IMR-90 (cell line): ENCODE results near the gene SPEG. TPM values are rescaled to one million over a fixed set of nuclear protein-coding genes. Genes with fewer than 3 reads are reported as not detected.

Experiments
- ATAC-seq: fragments of 200-7000 bp; cut with Tn5 transposase; 2 replicates; pipeline ENCODE4 v1.9.1; 2020; ENCODE audit warnings: low read depth, mild to moderate bottlenecking, moderate library complexity
- BruUV-seq: library from RNA; stranded (reverse); fragments of 400-500 nt; replicated peaks from 2 replicates; lab custom pipeline; 2021; lab: Mats Ljungman, UMichigan
- CTCF ChIA-PET: fragments of 300-600 bp; formaldehyde crosslinking; extraction: SDS; loops from one replicate; lab custom pipeline; 2021; ENCODE audit warnings: antibody characterized with exemption; lab: Yijun Ruan, JAX
- POLR2A ChIA-PET: fragments of 300-600 bp; sonication (Branson Sonifier 250); formaldehyde crosslinking; loops from one replicate; lab custom pipeline; 2022; ENCODE audit warnings: antibody characterized with exemption; ENCODE audit not compliant: unreplicated experiment; lab: Charles Lee
- DNase-seq: peaks from one replicate; pipeline ENCODE4 v3.0.0; 2013
- H2AFZ ChIP-seq: replicated peaks from 2 replicates; pipeline ENCODE3; 2013; ENCODE audit warnings: low read length, mild to moderate bottlenecking; ENCODE audit not compliant: poor library complexity
- H2AK5ac ChIP-seq: 2 replicates; pipeline ENCODE4 v1.6.1; 2013; ENCODE audit warnings: low read depth, low read length, inconsistent platforms
- H2AK9ac ChIP-seq: replicated peaks from 2 replicates; pipeline ENCODE3; 2013; ENCODE audit warnings: mild to moderate bottlenecking, low read depth, low read length, moderate library complexity; ENCODE audit not compliant: poor library complexity
- H2BK120ac ChIP-seq: 2 replicates; pipeline ENCODE4 v1.6.1; 2013; ENCODE audit warnings: low read depth, low read length, inconsistent platforms
- H2BK15ac ChIP-seq: 3 replicates; pipeline ENCODE4 v1.6.1; 2013; ENCODE audit warnings: low read depth, low read length, inconsistent platforms
- H2BK20ac ChIP-seq: 2 replicates; pipeline ENCODE4 v1.6.1; 2013; ENCODE audit warnings: low read depth, mild to moderate bottlenecking, inconsistent platforms, low read length, moderate library complexity
- H2BK5ac ChIP-seq: 2 replicates; pipeline ENCODE4 v1.6.1; 2013; ENCODE audit warnings: mild to moderate bottlenecking, low read depth, low read length, inconsistent platforms; ENCODE audit not compliant: poor library complexity, severe bottlenecking
- H3K14ac ChIP-seq: replicated peaks from 2 replicates; pipeline ENCODE4 v1.6.1; 2013; ENCODE audit warnings: low read depth, low read length, inconsistent platforms
- H3K18ac ChIP-seq: 2 replicates; pipeline ENCODE4 v1.6.1; 2013; ENCODE audit warnings: low read depth, low read length, control low read depth
- H3K23ac ChIP-seq: 2 replicates; pipeline ENCODE4 v1.6.1; 2013; ENCODE audit warnings: low read depth, low read length, inconsistent platforms
- H3K27ac ChIP-seq: 2 replicates; pipeline ENCODE4 v1.5.1; 2013; ENCODE audit warnings: mild to moderate bottlenecking, control low read depth, low read length; ENCODE audit not compliant: insufficient read depth
- H3K27me3 ChIP-seq: 2 replicates; pipeline ENCODE4 v1.6.1; 2013; ENCODE audit warnings: low read length; ENCODE audit not compliant: control insufficient read depth, insufficient read depth
- H3K36me3 ChIP-seq: 2 replicates; pipeline ENCODE4 v1.6.1; 2013; ENCODE audit warnings: low read length, mixed read lengths; ENCODE audit not compliant: control insufficient read depth, insufficient read depth
- H3K4ac ChIP-seq: 2 replicates; pipeline ENCODE4 v1.6.1; 2013; ENCODE audit warnings: low read depth, low read length, inconsistent platforms
- H3K4me1 ChIP-seq: 2 replicates; pipeline ENCODE4 v1.6.1; 2013; ENCODE audit warnings: low read length, mixed read lengths; ENCODE audit not compliant: control insufficient read depth, insufficient read depth
- H3K4me2 ChIP-seq: 2 replicates; pipeline ENCODE4 v1.6.1; 2013; ENCODE audit warnings: low read depth, mild to moderate bottlenecking, control low read depth, low read length, moderate library complexity
- H3K4me3 ChIP-seq: 2 replicates; pipeline ENCODE4 v1.5.1; 2013; ENCODE audit warnings: low read depth, mild to moderate bottlenecking, control low read depth, low read length, moderate library complexity; ENCODE audit not compliant: insufficient read depth
- H3K56ac ChIP-seq: 2 replicates; pipeline ENCODE4 v1.6.1; 2013; ENCODE audit warnings: low read length, inconsistent platforms; ENCODE audit not compliant: insufficient read depth; ENCODE audit errors: extremely low read depth
- H3K79me1 ChIP-seq, 2 experiments: 2 replicates each; pipeline ENCODE4 v1.6.1; 2013; ENCODE audit warnings: low read length in 2 of 2, inconsistent platforms in 1 of 2, low read depth in 1 of 2
- H3K9ac ChIP-seq: 2 replicates; pipeline ENCODE4 v1.6.1; 2013; ENCODE audit warnings: low read depth, low read length, control low read depth
- H3K9me1 ChIP-seq: 2 replicates; pipeline ENCODE4 v1.6.1; 2013; ENCODE audit warnings: low read length, inconsistent platforms; ENCODE audit not compliant: insufficient read depth
- H3K9me3 ChIP-seq: 2 replicates; pipeline ENCODE4 v1.6.1; 2013; ENCODE audit warnings: low read length; ENCODE audit not compliant: control insufficient read depth, insufficient read depth
- H4K20me1 ChIP-seq: 2 replicates; pipeline ENCODE4 v1.6.1; 2013; ENCODE audit warnings: low read length, inconsistent platforms; ENCODE audit not compliant: insufficient read depth
- H4K5ac ChIP-seq: 2 replicates; pipeline ENCODE4 v1.6.1; 2013; ENCODE audit warnings: mild to moderate bottlenecking, low read depth, low read length, control low read depth
- H4K8ac ChIP-seq, 2 experiments: 2 replicates each; pipeline ENCODE4 v1.6.1; 2013; ENCODE audit warnings: low read depth in 2 of 2, low read length in 2 of 2, control low read depth in 1 of 2, inconsistent platforms in 1 of 2
- H4K91ac ChIP-seq: 2 replicates; pipeline ENCODE4 v1.6.1; 2013; ENCODE audit warnings: low read depth, low read length, inconsistent platforms; ENCODE audit not compliant: insufficient read depth
- CEBPB ChIP-seq: IDR thresholded peaks from 2 replicates; pipeline ENCODE4 v1.6.1; 2012; ENCODE audit warnings: low read depth, low read length, improper control_type of control experiment
- CHD1 ChIP-seq: IDR thresholded peaks from 2 replicates; pipeline ENCODE4 v1.6.1; 2012; ENCODE audit warnings: low read depth, low read length, improper control_type of control experiment
- CTCF ChIP-seq: conservative IDR thresholded peaks from 2 replicates; pipeline ENCODE4 v1.5.1; 2012; ENCODE audit warnings: mild to moderate bottlenecking, low read depth, low read length, improper control_type of control experiment
- ELK1 ChIP-seq: fragments of 150-350 bp; IDR thresholded peaks from 2 replicates; pipeline ENCODE4 v1.6.1; 2016; ENCODE audit warnings: low read depth, mild to moderate bottlenecking, low read length, moderate library complexity, borderline replicate concordance
- FOS ChIP-seq: fragments of 150-350 bp; IDR thresholded peaks from 2 replicates; pipeline ENCODE4 v1.6.1; 2016; ENCODE audit warnings: low read depth, low read length
- MAFK ChIP-seq: IDR thresholded peaks from 2 replicates; pipeline ENCODE4 v1.6.1; 2012; ENCODE audit warnings: low read depth, low read length, improper control_type of control experiment
- MXI1 ChIP-seq: IDR thresholded peaks from 2 replicates; pipeline ENCODE4 v1.6.1; 2012; ENCODE audit warnings: low read depth, mild to moderate bottlenecking, low read length, moderate library complexity, borderline replicate concordance
- POLR2A ChIP-seq: IDR thresholded peaks from 2 replicates; pipeline ENCODE4 v1.6.1; 2012; ENCODE audit warnings: mild to moderate bottlenecking, low read depth, low read length
- RAD21 ChIP-seq: IDR thresholded peaks from 2 replicates; pipeline ENCODE4 v1.6.1; 2012; ENCODE audit warnings: low read length, improper control_type of control experiment
- SMC3 ChIP-seq: fragments of 150-350 bp; IDR thresholded peaks from 2 replicates; pipeline ENCODE4 v1.6.1; 2016; ENCODE audit warnings: low read depth, mild to moderate bottlenecking, antibody characterized with exemption, low read length, moderate library complexity
- USF2 ChIP-seq: fragments of 150-350 bp; IDR thresholded peaks from 2 replicates; pipeline ENCODE4 v1.6.1; 2017; ENCODE audit warnings: mild to moderate bottlenecking, antibody characterized with exemption, low read length, low read depth
- WGBS, 2 experiments: methylation state at CpG; one replicate each; pipeline versions ENCODE4 v1.1.5 to v1.1.7; 2013; ENCODE audit warnings: missing lambda C conversion rate in 2 of 2; ENCODE audit not compliant: insufficient read length in 1 of 2; ENCODE audit errors: extremely low coverage in 2 of 2; 5-methylcytosine and 5-hydroxymethylcytosine counted together
- dilution Hi-C: fragments of 300-500 bp; cut with HindIII; formaldehyde crosslinking; loops from one replicate; pipeline ENCODE4 v1.14.3; 2018; ENCODE audit warnings: low sequenced_read_pairs; ENCODE audit not compliant: unreplicated experiment
- in situ Hi-C: fragments of 300-500 bp; cut with MboI; formaldehyde crosslinking; loops from 3 replicates; pipeline ENCODE4 v1.14.3; 2019; ENCODE audit warnings: low sequenced_read_pairs, inconsistent platforms, mixed read lengths
- intact Hi-C: fragments of 100-400 bp; cut with micrococcal nuclease; formaldehyde crosslinking; loops from 2 replicates; pipeline ENCODE4 v1.10.0; 2022
- polyA plus RNA-seq, 3 experiments: library from polyadenylated mRNA; depleted of rRNA; stranded (reverse); fragments of >200 nt; gene quantifications; 2 replicates each; pipeline ENCODE4 v1.2.3, GENCODE V29; 2012; ENCODE audit warnings: low replicate concordance in 1 of 3
- total RNA-seq: library from RNA; depleted of rRNA; stranded (reverse); fragments of >200 nt; gene quantifications from 2 replicates; pipeline ENCODE4 v1.2.3, GENCODE V29; 2012

SPEG gene
- total and polyA plus RNA-seq, 2 of the 4 experiments (the other 2 are of a cell fraction), result 6.8 to 81.6 TPM

- in situ Hi-C loops, result loop anchor here (5.0 kb wide), 1 partner anchor 57 kb away; no protein-coding TSS in a partner anchor
- H2BK120ac ChIP-seq, result no peak overlapping the region
- H3K79me1 ChIP-seq, result peaks cover 0 to 20% of the 10 kb centered on the region in 2 experiments; a peak in 2 of 4 replicates
- TF ChIP-seq MAFK, result no peak
- no peak for TF ChIP-seq USF2
- no peak for TF ChIP-seq RAD21
- TF ChIP-seq SMC3, result no peak
- TF ChIP-seq MXI1, result no peak
- TF ChIP-seq FOS, result no peak
- TF ChIP-seq ELK1, result no peak
- no peak for TF ChIP-seq CTCF
- TF ChIP-seq POLR2A, result no peak
- no peak for TF ChIP-seq CEBPB
- no peak for TF ChIP-seq CHD1
- peaks cover 14% of the 10 kb centered on the region; the same call in 1 of the 2 replicates for H3K9me1 ChIP-seq
- no TSS peak for BruUV-seq
- no peaks in the 10 kb centered on the region for H3K9me3 ChIP-seq
- H3K18ac ChIP-seq, result no peak overlapping the region
- dilution Hi-C loops, result no loop called here
- DNase-seq (no peak), ATAC-seq (no peak)
- no peak overlapping the region for H3K56ac ChIP-seq
- peaks cover 29% of the 10 kb centered on the region for H3K4me1 ChIP-seq
- H3K23ac ChIP-seq, result no peak overlapping the region
- H2AK5ac ChIP-seq, result no peak overlapping the region
- no peak overlapping the region for H4K91ac ChIP-seq
- H3K14ac ChIP-seq, result no peak overlapping the region
- no peak overlapping the region for H3K27ac ChIP-seq
- no peak overlapping the region for H2AFZ ChIP-seq
- ChIA-PET CTCF (interaction anchor here (0.6 kb wide), 1 partner anchor 65 kb away, joined by 3 read pairs; no protein-coding TSS in a partner anchor), POLR2A (no interaction called here)
- H3K4ac ChIP-seq, result no peak overlapping the region
- peaks cover 52% of the 10 kb centered on the region; the same call in 1 of the 2 replicates for H3K36me3 ChIP-seq
- no peak overlapping the region for H2BK15ac ChIP-seq
- H3K27me3 ChIP-seq, result no peaks in the 10 kb centered on the region
- no peak overlapping the region for H2BK5ac ChIP-seq
- intact Hi-C loops, result no loop called here
- no peaks in the 10 kb centered on the region; the same call in 1 of the 2 replicates for H4K20me1 ChIP-seq
- no peak overlapping the region for H4K8ac ChIP-seq
- H2AK9ac ChIP-seq, result no peak overlapping the region
- H3K9ac ChIP-seq, result no peak overlapping the region
- H3K4me2 ChIP-seq, result no peak overlapping the region
- H2BK20ac ChIP-seq, result no peak overlapping the region
- 91% methylated on average over 14 of the region's 21 CpGs; no CpG with 5 or more reads in 1 of the 2 experiments for WGBS, 2 experiments
- H4K5ac ChIP-seq, result no peak overlapping the region
- H3K4me3 ChIP-seq, result no peak overlapping the region
Observed at GRCh38 chr2:219464286-219465032, 29.8 kb downstream of the SPEG start.
